K562 (cell line): ENCODE data around the gene FSTL3. TPM values are rescaled to one million over a fixed set of nuclear protein-coding genes. Genes with fewer than 3 reads are reported as not detected.

Source experiments
- ADNP ChIP-seq: fragments of 200-800 bp; sonication (Bioruptor generic); IDR thresholded peaks from 2 replicates; pipeline ENCODE4 v1.6.1; 2016; ENCODE audit warnings: missing genetic modification characterization, missing compliant biosample characterization
- ERF ChIP-seq: fragments of 450-650 bp; formaldehyde crosslinking; IDR thresholded peaks from 2 replicates; pipeline ENCODE4 v1.4.0; 2020; ENCODE audit warnings: mild to moderate bottlenecking, mixed read lengths
- GTF2E2 ChIP-seq: fragments of 200-800 bp; sonication (Bioruptor generic); IDR thresholded peaks from 2 replicates; pipeline ENCODE4 v1.6.1; 2016; ENCODE audit warnings: missing genetic modification characterization, missing compliant biosample characterization
- HNRNPUL1 ChIP-seq: fragments of 200-400 bp; formaldehyde crosslinking; IDR thresholded peaks from 2 replicates; pipeline ENCODE4 v1.6.1; 2017; ENCODE audit warnings: low read length
- MECOM ChIP-seq: fragments of 250-450 bp; sonication (Bioruptor Pico); IDR thresholded peaks from 2 replicates; pipeline ENCODE4 v1.8.0; 2022; ENCODE audit warnings: inconsistent platforms
- NR2F6 ChIP-seq: fragments of 450-650 bp; formaldehyde crosslinking; IDR thresholded peaks from 2 replicates; pipeline ENCODE4 v1.4.0; 2020; ENCODE audit warnings: mild to moderate bottlenecking
- POU5F1 ChIP-seq: fragments of 150-350 bp; IDR thresholded peaks from 2 replicates; pipeline ENCODE4 v1.6.1; 2014; ENCODE audit warnings: borderline replicate concordance, low read length, low read depth, mild to moderate bottlenecking; ENCODE audit not compliant: partially characterized antibody
- SIN3A ChIP-seq, 2 experiments: fragments of 150-350 bp in 1 of 2; IDR thresholded peaks; 2 replicates each; pipeline ENCODE4 v1.6.1; 2011 to 2016; ENCODE audit warnings: borderline replicate concordance in 2 of 2, low read depth in 2 of 2, low read length in 2 of 2, mild to moderate bottlenecking in 2 of 2, moderate library complexity in 2 of 2; ENCODE audit not compliant: control insufficient read depth in 1 of 2
- ZNF184 ChIP-seq: sonication (generic); formaldehyde crosslinking; IDR thresholded peaks from 2 replicates; pipeline ENCODE4 v1.5.0; 2020; ENCODE audit warnings: missing genetic modification reagents
- ZNF24 ChIP-seq: fragments of 450-650 bp; IDR thresholded peaks from 2 replicates; pipeline ENCODE4 v1.6.1; 2016
- ZNF766 ChIP-seq: fragments of 200-800 bp; sonication (Bioruptor generic); conservative IDR thresholded peaks from 2 replicates; pipeline ENCODE4 v1.6.1; 2016; ENCODE audit warnings: missing genetic modification characterization, missing compliant biosample characterization
- polyA plus RNA-seq, 8 experiments: library from polyadenylated mRNA; depleted of rRNA in 4 of 8; stranded (reverse) in 5 of 8; unstranded in 3 of 8; fragments of >200 nt; fragmentation: Nextera tagmentation in 2 of 8; fragmentation: Illumina TruSeq in 1 of 8; extraction: Ambion mirVana in 2 of 8; extraction: Trizol in 1 of 8; gene quantifications; 2 replicates each; pipeline versions ENCODE4 v1.2.1 to v1.2.3, GENCODE V29; 2011 to 2014; ENCODE audit warnings: inconsistent platforms in 1 of 8, missing spikeins in 1 of 8
- total RNA-seq, 7 experiments: library from RNA; depleted of rRNA in 6 of 7; stranded (reverse); fragments of >200 nt in 6 of 7; fragmentation: Illumina TruSeq in 2 of 7; extraction: Trizol in 2 of 7; gene quantifications; 2 replicates each; pipeline versions ENCODE4 v1.2.1 to v1.2.3, GENCODE V29; 2011 to 2021; ENCODE audit warnings: low replicate concordance in 1 of 7
- TF ChIP-seq, protein P1 (sequence below): sonication (generic); formaldehyde crosslinking; IDR thresholded peaks from 2 replicates; pipeline ENCODE4 v1.8.1; 2022; ENCODE audit warnings: missing genetic modification reagents
- TF ChIP-seq, protein P2 (sequence below): fragments of 150-350 bp; conservative IDR thresholded peaks from 2 replicates; pipeline ENCODE4 v1.6.1; 2014; ENCODE audit warnings: low read length
- TF ChIP-seq, protein P3 (sequence below): sonication (generic); formaldehyde crosslinking; IDR thresholded peaks from 2 replicates; pipeline ENCODE4 v1.8.1; 2023; ENCODE audit warnings: mild to moderate bottlenecking, missing genetic modification reagents
- TF ChIP-seq, protein P4 (sequence below): sonication (generic); formaldehyde crosslinking; IDR thresholded peaks from 2 replicates; pipeline ENCODE4 v1.8.0; 2022; ENCODE audit warnings: mild to moderate bottlenecking, missing genetic modification reagents
- TF ChIP-seq, protein P5 (sequence below): sonication (generic); formaldehyde crosslinking; IDR thresholded peaks from 2 replicates; pipeline ENCODE4 v1.8.0; 2022; ENCODE audit warnings: mild to moderate bottlenecking, missing genetic modification reagents

Gene FSTL3
- total and polyA plus RNA-seq, 9 of the 15 experiments (the other 6 are each of a cell fraction or from before 2014, with no cell fraction given) = 0.35 to 6.8 (median 4.2) TPM; not detected in 1

DNA sequence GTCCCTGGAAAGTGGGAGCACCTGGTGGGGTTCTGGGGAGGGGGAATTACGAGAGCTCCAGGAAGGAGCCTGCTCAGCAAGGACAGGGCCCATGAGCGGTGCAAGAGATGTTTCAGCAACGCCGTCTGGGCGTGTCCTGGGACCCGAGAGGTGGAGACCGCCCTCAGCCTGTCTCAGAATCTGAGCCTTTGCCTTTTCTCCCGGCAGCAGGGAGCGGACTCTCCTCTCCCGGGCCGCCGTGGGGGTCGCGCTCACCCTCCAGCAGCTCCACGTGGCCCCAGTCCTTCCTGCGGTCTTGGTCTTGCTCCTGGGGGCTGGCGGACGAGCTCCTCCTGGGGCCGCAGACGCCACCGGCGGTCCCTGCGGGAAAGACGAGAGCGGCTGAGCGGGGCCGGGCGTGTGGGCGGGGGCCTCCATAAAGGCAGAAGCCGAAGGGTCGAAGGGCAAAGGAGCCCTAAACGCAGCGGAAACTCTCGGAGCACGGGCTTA lies 43.6 kb upstream of the FSTL3 start (continued):
- TF ChIP-seq HNRNPUL1 (no peak), NR2F6 (CRISPR knock-in tag) (no peak), ZNF184 (CRISPR knock-in tag) (no peak), GTF2E2 (tag) (no peak), ZNF766 (CRISPR knock-in tag) (no peak), MECOM (CRISPR knock-in tag) (no peak), SIN3A (IDR thresholded peaks at IDR 0.05; ENCODE audit: borderline replicate concordance in 2 of 2, control insufficient read depth in 1 of 2, low read depth in 2 of 2, low read length in 2 of 2) (peak in 1 of 2 experiments; percentile 39; a peak in 1 of 4 replicates), ADNP (tag) (no peak), ZNF24 (no peak), POU5F1 (no peak), ERF (CRISPR knock-in tag) (no peak)
- TF ChIP-seq, protein P1, sequence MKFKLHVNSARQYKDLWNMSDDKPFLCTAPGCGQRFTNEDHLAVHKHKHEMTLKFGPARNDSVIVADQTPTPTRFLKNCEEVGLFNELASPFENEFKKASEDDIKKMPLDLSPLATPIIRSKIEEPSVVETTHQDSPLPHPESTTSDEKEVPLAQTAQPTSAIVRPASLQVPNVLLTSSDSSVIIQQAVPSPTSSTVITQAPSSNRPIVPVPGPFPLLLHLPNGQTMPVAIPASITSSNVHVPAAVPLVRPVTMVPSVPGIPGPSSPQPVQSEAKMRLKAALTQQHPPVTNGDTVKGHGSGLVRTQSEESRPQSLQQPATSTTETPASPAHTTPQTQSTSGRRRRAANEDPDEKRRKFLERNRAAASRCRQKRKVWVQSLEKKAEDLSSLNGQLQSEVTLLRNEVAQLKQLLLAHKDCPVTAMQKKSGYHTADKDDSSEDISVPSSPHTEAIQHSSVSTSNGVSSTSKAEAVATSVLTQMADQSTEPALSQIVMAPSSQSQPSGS (CRISPR knock-in tag) = no peak
- TF ChIP-seq, protein P2, sequence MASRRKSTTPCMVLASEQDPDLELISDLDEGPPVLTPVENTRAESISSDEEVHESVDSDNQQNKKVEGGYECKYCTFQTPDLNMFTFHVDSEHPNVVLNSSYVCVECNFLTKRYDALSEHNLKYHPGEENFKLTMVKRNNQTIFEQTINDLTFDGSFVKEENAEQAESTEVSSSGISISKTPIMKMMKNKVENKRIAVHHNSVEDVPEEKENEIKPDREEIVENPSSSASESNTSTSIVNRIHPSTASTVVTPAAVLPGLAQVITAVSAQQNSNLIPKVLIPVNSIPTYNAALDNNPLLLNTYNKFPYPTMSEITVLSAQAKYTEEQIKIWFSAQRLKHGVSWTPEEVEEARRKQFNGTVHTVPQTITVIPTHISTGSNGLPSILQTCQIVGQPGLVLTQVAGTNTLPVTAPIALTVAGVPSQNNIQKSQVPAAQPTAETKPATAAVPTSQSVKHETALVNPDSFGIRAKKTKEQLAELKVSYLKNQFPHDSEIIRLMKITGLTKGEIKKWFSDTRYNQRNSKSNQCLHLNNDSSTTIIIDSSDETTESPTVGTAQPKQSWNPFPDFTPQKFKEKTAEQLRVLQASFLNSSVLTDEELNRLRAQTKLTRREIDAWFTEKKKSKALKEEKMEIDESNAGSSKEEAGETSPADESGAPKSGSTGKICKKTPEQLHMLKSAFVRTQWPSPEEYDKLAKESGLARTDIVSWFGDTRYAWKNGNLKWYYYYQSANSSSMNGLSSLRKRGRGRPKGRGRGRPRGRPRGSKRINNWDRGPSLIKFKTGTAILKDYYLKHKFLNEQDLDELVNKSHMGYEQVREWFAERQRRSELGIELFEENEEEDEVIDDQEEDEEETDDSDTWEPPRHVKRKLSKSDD = no peak
- TF ChIP-seq, protein P3, sequence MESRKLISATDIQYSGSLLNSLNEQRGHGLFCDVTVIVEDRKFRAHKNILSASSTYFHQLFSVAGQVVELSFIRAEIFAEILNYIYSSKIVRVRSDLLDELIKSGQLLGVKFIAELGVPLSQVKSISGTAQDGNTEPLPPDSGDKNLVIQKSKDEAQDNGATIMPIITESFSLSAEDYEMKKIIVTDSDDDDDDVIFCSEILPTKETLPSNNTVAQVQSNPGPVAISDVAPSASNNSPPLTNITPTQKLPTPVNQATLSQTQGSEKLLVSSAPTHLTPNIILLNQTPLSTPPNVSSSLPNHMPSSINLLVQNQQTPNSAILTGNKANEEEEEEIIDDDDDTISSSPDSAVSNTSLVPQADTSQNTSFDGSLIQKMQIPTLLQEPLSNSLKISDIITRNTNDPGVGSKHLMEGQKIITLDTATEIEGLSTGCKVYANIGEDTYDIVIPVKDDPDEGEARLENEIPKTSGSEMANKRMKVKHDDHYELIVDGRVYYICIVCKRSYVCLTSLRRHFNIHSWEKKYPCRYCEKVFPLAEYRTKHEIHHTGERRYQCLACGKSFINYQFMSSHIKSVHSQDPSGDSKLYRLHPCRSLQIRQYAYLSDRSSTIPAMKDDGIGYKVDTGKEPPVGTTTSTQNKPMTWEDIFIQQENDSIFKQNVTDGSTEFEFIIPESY = no peak
- TF ChIP-seq, protein P4, sequence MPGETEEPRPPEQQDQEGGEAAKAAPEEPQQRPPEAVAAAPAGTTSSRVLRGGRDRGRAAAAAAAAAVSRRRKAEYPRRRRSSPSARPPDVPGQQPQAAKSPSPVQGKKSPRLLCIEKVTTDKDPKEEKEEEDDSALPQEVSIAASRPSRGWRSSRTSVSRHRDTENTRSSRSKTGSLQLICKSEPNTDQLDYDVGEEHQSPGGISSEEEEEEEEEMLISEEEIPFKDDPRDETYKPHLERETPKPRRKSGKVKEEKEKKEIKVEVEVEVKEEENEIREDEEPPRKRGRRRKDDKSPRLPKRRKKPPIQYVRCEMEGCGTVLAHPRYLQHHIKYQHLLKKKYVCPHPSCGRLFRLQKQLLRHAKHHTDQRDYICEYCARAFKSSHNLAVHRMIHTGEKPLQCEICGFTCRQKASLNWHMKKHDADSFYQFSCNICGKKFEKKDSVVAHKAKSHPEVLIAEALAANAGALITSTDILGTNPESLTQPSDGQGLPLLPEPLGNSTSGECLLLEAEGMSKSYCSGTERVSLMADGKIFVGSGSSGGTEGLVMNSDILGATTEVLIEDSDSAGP (CRISPR knock-in tag) = no peak
- TF ChIP-seq, protein P5, sequence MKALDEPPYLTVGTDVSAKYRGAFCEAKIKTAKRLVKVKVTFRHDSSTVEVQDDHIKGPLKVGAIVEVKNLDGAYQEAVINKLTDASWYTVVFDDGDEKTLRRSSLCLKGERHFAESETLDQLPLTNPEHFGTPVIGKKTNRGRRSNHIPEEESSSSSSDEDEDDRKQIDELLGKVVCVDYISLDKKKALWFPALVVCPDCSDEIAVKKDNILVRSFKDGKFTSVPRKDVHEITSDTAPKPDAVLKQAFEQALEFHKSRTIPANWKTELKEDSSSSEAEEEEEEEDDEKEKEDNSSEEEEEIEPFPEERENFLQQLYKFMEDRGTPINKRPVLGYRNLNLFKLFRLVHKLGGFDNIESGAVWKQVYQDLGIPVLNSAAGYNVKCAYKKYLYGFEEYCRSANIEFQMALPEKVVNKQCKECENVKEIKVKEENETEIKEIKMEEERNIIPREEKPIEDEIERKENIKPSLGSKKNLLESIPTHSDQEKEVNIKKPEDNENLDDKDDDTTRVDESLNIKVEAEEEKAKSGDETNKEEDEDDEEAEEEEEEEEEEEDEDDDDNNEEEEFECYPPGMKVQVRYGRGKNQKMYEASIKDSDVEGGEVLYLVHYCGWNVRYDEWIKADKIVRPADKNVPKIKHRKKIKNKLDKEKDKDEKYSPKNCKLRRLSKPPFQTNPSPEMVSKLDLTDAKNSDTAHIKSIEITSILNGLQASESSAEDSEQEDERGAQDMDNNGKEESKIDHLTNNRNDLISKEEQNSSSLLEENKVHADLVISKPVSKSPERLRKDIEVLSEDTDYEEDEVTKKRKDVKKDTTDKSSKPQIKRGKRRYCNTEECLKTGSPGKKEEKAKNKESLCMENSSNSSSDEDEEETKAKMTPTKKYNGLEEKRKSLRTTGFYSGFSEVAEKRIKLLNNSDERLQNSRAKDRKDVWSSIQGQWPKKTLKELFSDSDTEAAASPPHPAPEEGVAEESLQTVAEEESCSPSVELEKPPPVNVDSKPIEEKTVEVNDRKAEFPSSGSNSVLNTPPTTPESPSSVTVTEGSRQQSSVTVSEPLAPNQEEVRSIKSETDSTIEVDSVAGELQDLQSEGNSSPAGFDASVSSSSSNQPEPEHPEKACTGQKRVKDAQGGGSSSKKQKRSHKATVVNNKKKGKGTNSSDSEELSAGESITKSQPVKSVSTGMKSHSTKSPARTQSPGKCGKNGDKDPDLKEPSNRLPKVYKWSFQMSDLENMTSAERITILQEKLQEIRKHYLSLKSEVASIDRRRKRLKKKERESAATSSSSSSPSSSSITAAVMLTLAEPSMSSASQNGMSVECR (CRISPR knock-in tag) = peak; percentile 75
